ENCODE results near the gene PROSER3. TPM values are rescaled to one million over a fixed set of nuclear protein-coding genes. Genes with fewer than 3 reads are reported as not detected.

PROSER3 gene
- total RNA-seq, 4 donors from 2014 or later = 8.2 to 34.3 (median 13.2) TPM

GRCh38 chr19:35719402-35720162, 38.4 kb upstream of the PROSER3 start:
- TF ChIP-seq POLR2A (IDR thresholded peaks at IDR 0.05) (no peak), CTCF (IDR thresholded peaks at IDR 0.05) (no peak)
- H3K27me3 ChIP-seq = no peaks in the 10 kb centered on the region
- WGBS, 2 donors = 86 to 89% methylated on average over 23 to 30 of the region's 32 CpGs
- H3K4me1 ChIP-seq = peaks cover 18 to 23% of the 10 kb centered on the region in 2 donors
- H3K4me3 ChIP-seq (replicated peaks in 1 of 3) = peak overlapping the region in 1 of 3 donors; percentile 98
- peaks cover 35% of the 10 kb centered on the region in 2 donors for H3K36me3 ChIP-seq
- H3K27ac ChIP-seq = no peak overlapping the region
- intact Hi-C loops (cut with DNase I) = loop anchor here (5.0 kb wide), 1 partner anchor 172 kb away; the partner anchor contains the start of gene TMEM147
- no peak for DNase-seq
- no peaks in the 10 kb centered on the region for H3K9me3 ChIP-seq

DNA sequence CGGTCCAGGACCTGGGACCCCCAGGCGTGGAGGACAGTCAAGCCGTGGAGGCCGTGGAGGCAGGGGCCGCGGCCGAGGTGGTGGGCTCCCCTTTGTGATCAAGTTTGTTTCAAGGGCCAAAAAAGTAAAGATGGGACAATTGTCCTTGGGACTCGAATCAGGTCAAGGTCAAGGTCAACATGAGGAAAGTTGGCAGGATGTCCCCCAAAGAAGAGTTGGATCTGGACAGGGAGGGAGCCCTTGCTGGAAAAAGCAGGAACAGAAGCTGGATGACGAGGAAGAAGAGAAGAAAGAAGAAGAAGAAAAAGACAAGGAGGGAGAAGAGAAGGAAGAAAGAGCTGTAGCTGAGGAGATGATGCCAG, 37.8 kb upstream of the PROSER3 start:
- H3K27ac ChIP-seq = no peak overlapping the region
- intact Hi-C loops (cut with DNase I) = no loop called here
- TF ChIP-seq POLR2A (IDR thresholded peaks at IDR 0.05) (no peak), CTCF (IDR thresholded peaks at IDR 0.05) (no peak)
- no peaks in the 10 kb centered on the region for H3K9me3 ChIP-seq
- H3K27me3 ChIP-seq = no peaks in the 10 kb centered on the region
- WGBS, 2 donors = 93 to 97% methylated on average over 9 of the region's 9 CpGs
- DNase-seq = no peak
- H3K36me3 ChIP-seq = peaks cover 40 to 41% of the 10 kb centered on the region in 2 donors
- H3K4me3 ChIP-seq (replicated peaks in 1 of 3) = no peak overlapping the region
- H3K4me1 ChIP-seq = peaks cover 18 to 23% of the 10 kb centered on the region in 2 donors

- Histone ChIP-seq H3K36me3 (peaks cover 45 to 46% of the 10 kb centered on the region in 2 donors), H3K4me3 (replicated peaks in 1 of 3) (no peak overlapping the region), H3K9me3 (no peaks in the 10 kb centered on the region), H3K4me1 (peaks cover 17 to 19% of the 10 kb centered on the region in 2 donors), H3K27me3 (no peaks in the 10 kb centered on the region), H3K27ac (no peak overlapping the region)
- 92 to 100% methylated on average over 3 to 10 of the region's 17 CpGs for WGBS, 2 donors
- DNase-seq = no peak
- intact Hi-C loops (cut with DNase I) = no loop called here
- TF ChIP-seq CTCF (IDR thresholded peaks at IDR 0.05) = no peak
- no peak for TF ChIP-seq POLR2A (IDR thresholded peaks at IDR 0.05)
These were observed 37.3 kb upstream of the PROSER3 start for GRCh38 chr19:35720648-35721047.

DNA sequence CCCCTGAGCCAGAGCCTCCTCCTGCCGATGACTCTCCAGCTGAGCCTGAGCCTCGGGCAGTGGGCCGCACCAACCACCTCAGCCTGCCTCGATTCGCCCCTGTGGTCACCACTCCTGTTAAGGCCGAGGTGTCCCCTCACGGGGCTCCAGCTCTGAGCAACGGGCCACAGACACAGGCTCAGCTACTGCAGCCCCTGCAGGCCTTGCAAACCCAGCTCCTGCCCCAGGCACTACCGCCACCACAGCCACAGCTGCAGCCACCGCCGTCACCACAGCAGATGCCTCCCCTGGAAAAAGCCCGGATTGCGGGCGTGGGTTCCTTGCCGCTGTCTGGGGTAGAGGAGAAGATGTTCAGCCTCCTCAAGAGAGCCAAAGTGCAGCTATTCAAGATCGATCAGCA, 36.6 kb upstream of the PROSER3 start:
- 94 to 95% methylated on average over 9 to 16 of the region's 16 CpGs for WGBS, 2 donors
- H3K36me3 ChIP-seq = peaks cover 53% of the 10 kb centered on the region in 2 donors

More for the DNA sequence above, 36.6 kb upstream of the PROSER3 start:
- intact Hi-C loops (cut with DNase I) = no loop called here
- Histone ChIP-seq H3K4me3 (replicated peaks in 1 of 3) (no peak overlapping the region), H3K27me3 (no peaks in the 10 kb centered on the region), H3K4me1 (peaks cover 10 to 13% of the 10 kb centered on the region in 2 donors), H3K27ac (no peak overlapping the region), H3K9me3 (no peaks in the 10 kb centered on the region)
- no peak for TF ChIP-seq CTCF (IDR thresholded peaks at IDR 0.05)
- TF ChIP-seq POLR2A (IDR thresholded peaks at IDR 0.05) = no peak
- no peak for DNase-seq
